OCI-LY3 (cell line): ENCODE data around the gene THOP1.

Experiments used
- H2AFZ ChIP-seq: fragments of 200-600, 300-600 bp; shearing (Covaris generic); 2 replicates; pipeline ENCODE4 v1.6.0; 2014; ENCODE audit warnings: antibody characterized with exemption, low read depth, low read length
- H3K27ac ChIP-seq: fragments of 200-600, 300-600 bp; sonication (generic); 2 replicates; pipeline ENCODE4 v1.5.1; 2014; ENCODE audit warnings: mild to moderate bottlenecking, low read length, moderate library complexity, mixed read lengths
- H3K27me3 ChIP-seq: fragments of 200-600, 300-600 bp; sonication (generic); 2 replicates; pipeline ENCODE4 v1.6.1; 2014; ENCODE audit warnings: low read depth, low read length, mixed read lengths
- H3K36me3 ChIP-seq: fragments of 200-600, 300-600 bp; sonication (generic); replicated peaks from 2 replicates; pipeline ENCODE3; 2014; ENCODE audit warnings: low read depth, low read length, mixed read lengths
- H3K4me1 ChIP-seq: fragments of 300-600, 200-600 bp; sonication (generic); 2 replicates; pipeline ENCODE4 v1.6.1; 2014; ENCODE audit warnings: low read length, mixed read lengths
- H3K4me2 ChIP-seq: fragments of 200-600, 300-600 bp; sonication (generic); 2 replicates; pipeline ENCODE4 v1.6.1; 2014; ENCODE audit warnings: low read length, mixed read lengths
- H3K4me3 ChIP-seq: fragments of 300-600, 200-600 bp; sonication (generic); 2 replicates; pipeline ENCODE4 v1.5.1; 2014; ENCODE audit warnings: antibody characterized with exemption, mild to moderate bottlenecking, low read length, moderate library complexity
- H3K79me2 ChIP-seq: fragments of 300-600, 200-600 bp; shearing (Covaris generic); 2 replicates; pipeline ENCODE4 v1.6.1; 2014; ENCODE audit warnings: mild to moderate bottlenecking, low read length, mixed read lengths
- H3K9ac ChIP-seq: fragments of 300-600, 200-600 bp; shearing (Covaris generic); 2 replicates; pipeline ENCODE4 v1.6.0; 2014; ENCODE audit warnings: mild to moderate bottlenecking, low read length, moderate library complexity
- H3K9me3 ChIP-seq: fragments of 200-600, 300-600 bp; shearing (Covaris generic); 2 replicates; pipeline ENCODE4 v1.6.1; 2014; ENCODE audit warnings: low read length, mixed read lengths; ENCODE audit not compliant: insufficient read depth
- H4K20me1 ChIP-seq: fragments of 200-600, 300-600 bp; sonication (generic); 2 replicates; pipeline ENCODE4 v1.6.1; 2016; ENCODE audit warnings: low read length, mixed read lengths; ENCODE audit not compliant: insufficient read depth
- CTCF ChIP-seq: fragments of 200-600, 300-600 bp; sonication (generic); IDR thresholded peaks from 2 replicates; pipeline ENCODE4 v1.5.1; 2014; ENCODE audit warnings: antibody characterized with exemption, low read length, low read depth
- EZH2phosphoT487 ChIP-seq: fragments of 200-600 bp; shearing (Covaris generic); IDR thresholded peaks from 2 replicates; pipeline ENCODE4 v1.6.1; 2018; ENCODE audit warnings: antibody characterized with exemption, mixed run types, low read depth

The THOP1 gene

DNA sequence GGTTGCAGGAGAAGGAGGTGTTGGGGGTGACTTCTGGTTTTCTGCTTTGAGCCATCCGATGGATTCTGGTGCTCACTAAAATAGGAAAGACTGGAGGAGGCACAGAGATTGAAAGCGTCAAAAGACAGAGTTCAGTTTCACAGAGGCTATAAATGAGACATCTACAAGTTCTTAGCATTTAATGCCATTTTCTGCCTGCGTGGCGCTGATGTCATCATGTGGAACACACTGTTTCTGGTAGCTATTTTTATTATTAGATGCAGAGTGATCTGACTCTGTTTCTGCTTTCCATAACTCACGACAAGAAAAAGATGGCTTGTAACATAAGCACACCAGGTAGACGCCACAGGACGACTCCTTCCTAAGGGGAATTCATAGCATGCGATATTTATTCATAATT lies 42.2 kb upstream of the THOP1 start:
- H2AFZ ChIP-seq: no peak overlapping the region
- H3K4me1 ChIP-seq: no peaks in the 10 kb centered on the region
- H3K36me3 ChIP-seq: no peaks in the 10 kb centered on the region
- TF ChIP-seq EZH2phosphoT487 (no peak), CTCF (no peak)
- no peak overlapping the region for H3K4me3 ChIP-seq
- no peak overlapping the region for H3K4me2 ChIP-seq
- peaks cover 17% of the 10 kb centered on the region for H3K27me3 ChIP-seq
- H3K79me2 ChIP-seq: peaks cover 14% of the 10 kb centered on the region
- no peak overlapping the region for H3K27ac ChIP-seq
- H3K9ac ChIP-seq: no peak overlapping the region
- H3K9me3 ChIP-seq: no peaks in the 10 kb centered on the region
- H4K20me1 ChIP-seq: no peaks in the 10 kb centered on the region

DNA sequence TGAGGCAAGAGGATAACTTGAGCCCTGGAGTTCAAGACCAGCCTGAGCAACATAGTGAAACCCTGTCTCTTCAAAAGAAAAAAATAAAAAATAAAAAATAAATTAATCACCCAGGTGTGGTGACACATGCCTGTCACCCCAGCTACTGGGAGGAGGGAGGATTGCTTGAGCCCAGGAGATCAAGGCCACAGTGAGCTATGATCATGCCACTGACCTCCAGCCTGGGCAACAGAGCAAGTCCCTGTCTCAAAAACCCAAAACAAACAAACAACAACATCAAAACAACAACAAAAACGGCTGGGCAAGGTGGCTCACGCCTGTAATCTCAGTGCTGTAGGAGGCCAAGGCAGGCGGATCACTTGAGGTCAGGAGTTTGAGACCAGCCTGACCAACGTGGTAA lies 41.2 kb upstream of the THOP1 start:
- no peak overlapping the region for H2AFZ ChIP-seq
- peaks cover 6% of the 10 kb centered on the region for H3K79me2 ChIP-seq
- H3K36me3 ChIP-seq: no peaks in the 10 kb centered on the region
- H3K4me1 ChIP-seq: peaks cover 3% of the 10 kb centered on the region; the same call in 1 of the 2 replicates
- H3K27ac ChIP-seq: no peak overlapping the region
- TF ChIP-seq EZH2phosphoT487 (no peak), CTCF (no peak)
- H3K9me3 ChIP-seq: no peaks in the 10 kb centered on the region
- H3K9ac ChIP-seq: no peak overlapping the region
- H4K20me1 ChIP-seq: no peaks in the 10 kb centered on the region
- H3K27me3 ChIP-seq: peaks cover 17% of the 10 kb centered on the region
- no peak overlapping the region for H3K4me2 ChIP-seq
- H3K4me3 ChIP-seq: no peak overlapping the region

DNA sequence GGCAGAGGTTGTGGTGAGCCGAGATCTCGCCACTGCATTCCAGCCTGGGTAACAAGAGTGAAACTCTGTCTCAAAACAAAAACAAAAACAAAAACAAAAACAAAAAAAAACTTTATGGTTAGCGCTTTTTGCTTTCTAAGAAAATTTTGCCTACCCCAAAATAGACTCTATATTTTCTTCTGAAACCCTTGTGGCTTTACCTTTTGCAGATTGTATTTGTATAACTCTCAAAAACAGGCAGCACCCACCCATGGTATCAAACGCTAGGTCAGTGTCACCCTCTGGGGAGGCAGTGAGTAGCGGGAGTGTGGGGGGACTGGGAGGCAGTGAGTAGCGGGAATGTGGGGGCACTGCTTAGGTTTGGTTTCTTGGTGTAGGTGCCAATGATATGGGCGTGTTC lies 38.0 kb upstream of the THOP1 start:
- Histone ChIP-seq H3K79me2 (no peaks in the 10 kb centered on the region), H3K27me3 (peaks cover 14% of the 10 kb centered on the region), H3K4me2 (no peak overlapping the region), H4K20me1 (no peaks in the 10 kb centered on the region), H2AFZ (no peak overlapping the region), H3K4me3 (no peak overlapping the region), H3K9me3 (no peaks in the 10 kb centered on the region), H3K27ac (no peak overlapping the region), H3K9ac (no peak overlapping the region), H3K4me1 (peaks cover 3% of the 10 kb centered on the region; the same call in 1 of the 2 replicates), H3K36me3 (no peaks in the 10 kb centered on the region)
- no peak for TF ChIP-seq CTCF
- no peak for TF ChIP-seq EZH2phosphoT487

GRCh38 chr19:2750808-2751437 lies 34.4 kb upstream of the THOP1 start:
- Histone ChIP-seq H3K27ac (no peak overlapping the region), H2AFZ (no peak overlapping the region), H4K20me1 (no peaks in the 10 kb centered on the region), H3K9me3 (no peaks in the 10 kb centered on the region), H3K27me3 (0 out of 2 replicates have a peak, but pooled peaks cover 4% of the 10 kb centered on the region), H3K4me1 (peaks cover 3% of the 10 kb centered on the region; the same call in 1 of the 2 replicates), H3K36me3 (peaks cover 21% of the 10 kb centered on the region), H3K4me3 (no peak overlapping the region), H3K79me2 (no peaks in the 10 kb centered on the region), H3K9ac (no peak overlapping the region), H3K4me2 (no peak overlapping the region)
- TF ChIP-seq CTCF: no peak
- no peak for TF ChIP-seq EZH2phosphoT487
